HG03280 (cell line): Measurements from ENCODE around the gene CD2.
A peak's percentile ranks its signal among the peaks of the same experiment; 100 is the strongest.
"Not testable (repeated sequence)": the region's sequence is repeated elsewhere in the genome, so short reads cannot be mapped to it uniquely, and the experiment has no call there.

Source experiments
- ATAC-seq: cut with Tn5 transposase; IDR thresholded peaks from one replicate; pipeline ENCODE4 v1.9.1; 2021; ENCODE audit warnings: mild to moderate bottlenecking, moderate library complexity; ENCODE audit not compliant: unreplicated experiment

Gene CD2

GRCh38 chr1:116731439-116731838, 22.8 kb upstream of the CD2 start:
- ATAC-seq: no peak

- ATAC-seq: no peak
Observed at GRCh38 chr1:116732726-116733125, 21.5 kb upstream of the CD2 start.

GRCh38 chr1:116733476-116734365, 20.5 kb upstream of the CD2 start:
- no peak for ATAC-seq

- no peak for ATAC-seq
Observed at GRCh38 chr1:116735246-116735645, 19.0 kb upstream of the CD2 start.

- peak; percentile 40 for ATAC-seq
Observed at GRCh38 chr1:116737020-116737854, 17.0 kb upstream of the CD2 start.

GRCh38 chr1:116737855-116738321, 16.3 kb upstream of the CD2 start:
- ATAC-seq: peak; percentile 33

- peak; percentile 53 for ATAC-seq
Observed at GRCh38 chr1:116738673-116739370, 15.4 kb upstream of the CD2 start.

- ATAC-seq: no peak
Observed at GRCh38 chr1:116739371-116740012, 14.7 kb upstream of the CD2 start.

GRCh38 chr1:116740296-116740695, 13.9 kb upstream of the CD2 start:
- no peak for ATAC-seq

- ATAC-seq: no peak
Observed at GRCh38 chr1:116740746-116741145, 13.5 kb upstream of the CD2 start.

GRCh38 chr1:116741836-116742565, 12.2 kb upstream of the CD2 start:
- ATAC-seq: no peak

GRCh38 chr1:116743535-116743934, 10.7 kb upstream of the CD2 start:
- no peak for ATAC-seq

- no peak for ATAC-seq
Observed at GRCh38 chr1:116748272-116748671, 6.0 kb upstream of the CD2 start.

- no peak for ATAC-seq
Observed at GRCh38 chr1:116751146-116751545, 3.1 kb upstream of the CD2 start.

- no peak for ATAC-seq
Observed at GRCh38 chr1:116751621-116752020, 2.6 kb upstream of the CD2 start.

- no peak for ATAC-seq
Observed at GRCh38 chr1:116753312-116753711, 918 bp upstream of the CD2 start.

- ATAC-seq: no peak
Observed at GRCh38 chr1:116755066-116755465, 836 bp downstream of the CD2 start.

GRCh38 chr1:116755681-116756080, 1.5 kb downstream of the CD2 start:
- ATAC-seq: no peak

GRCh38 chr1:116756092-116756491, 1.9 kb downstream of the CD2 start:
- ATAC-seq: not testable (repeated sequence)

GRCh38 chr1:116758456-116758815, 4.2 kb downstream of the CD2 start:
- not testable (repeated sequence) for ATAC-seq
